H54 (cell line): ENCODE data around the gene ACER3.
"Not testable (repeated sequence)": the region's sequence is repeated elsewhere in the genome, so short reads cannot be mapped to it uniquely, and the experiment has no call there.

Experiments
- DNase-seq: peaks from one replicate; pipeline ENCODE4 v3.0.0; 2011; ENCODE audit warnings: low spot score, mixed read lengths; ENCODE audit not compliant: insufficient read length
- FAIRE-seq: peaks from 3 replicates; lab custom pipeline; 2011; peaks lifted over from hg19 to GRCh38; lab: Jason Lieb, UNC
- POLR2A ChIP-seq: IDR thresholded peaks from 2 replicates; pipeline ENCODE4 v1.6.1; 2011; ENCODE audit warnings: low read depth, mild to moderate bottlenecking, low read length

ACER3 gene

GRCh38 chr11:76872959-76873827 is 12.5 kb downstream of the ACER3 start:
- no peak for TF ChIP-seq POLR2A
- no peak for DNase-seq
- FAIRE-seq, result peak; percentile 30

GRCh38 chr11:76878014-76878413 is 17.3 kb downstream of the ACER3 start:
- FAIRE-seq, result no peak
- no peak for TF ChIP-seq POLR2A

GRCh38 chr11:76880314-76880713 is 19.6 kb downstream of the ACER3 start:
- FAIRE-seq (peak; percentile 20), DNase-seq (no peak)
- TF ChIP-seq POLR2A, result no peak

More at GRCh38 chr11:76878014-76878413, 17.3 kb downstream of the ACER3 start:
- no peak for DNase-seq

- DNase-seq, result no peak
- no peak for FAIRE-seq
- TF ChIP-seq POLR2A, result no peak
Observed at GRCh38 chr11:76880956-76881355, 20.2 kb downstream of the ACER3 start.

- TF ChIP-seq POLR2A, result no peak
- DNase-seq (peak; percentile 15), FAIRE-seq (peak; percentile 95)
Observed at GRCh38 chr11:76885390-76886097, 24.8 kb downstream of the ACER3 start.

- DNase-seq, result no peak
- FAIRE-seq, result no peak
- TF ChIP-seq POLR2A, result no peak
Observed at GRCh38 chr11:76888989-76889388, 28.3 kb downstream of the ACER3 start.

- no peak for FAIRE-seq
- no peak for DNase-seq
- no peak for TF ChIP-seq POLR2A
Observed at GRCh38 chr11:76889411-76889975, 28.8 kb downstream of the ACER3 start.

GRCh38 chr11:76890329-76890728 is 29.6 kb downstream of the ACER3 start:
- DNase-seq (no peak), FAIRE-seq (no peak)
- no peak for TF ChIP-seq POLR2A

- FAIRE-seq (peak; percentile 33), DNase-seq (no peak)
- no peak for TF ChIP-seq POLR2A
Observed at GRCh38 chr11:76891285-76891684, 30.6 kb downstream of the ACER3 start.

GRCh38 chr11:76891793-76892192 is 31.1 kb downstream of the ACER3 start:
- FAIRE-seq, result peak; percentile 38
- no peak for TF ChIP-seq POLR2A
- DNase-seq, result no peak

GRCh38 chr11:76892306-76892705 is 31.6 kb downstream of the ACER3 start:
- DNase-seq (no peak), FAIRE-seq (no peak)
- TF ChIP-seq POLR2A, result no peak

GRCh38 chr11:76897233-76897632 is 36.5 kb downstream of the ACER3 start:
- DNase-seq (no peak), FAIRE-seq (no peak)
- no peak for TF ChIP-seq POLR2A

GRCh38 chr11:76901144-76901543 is 40.4 kb downstream of the ACER3 start:
- TF ChIP-seq POLR2A, result no peak
- DNase-seq, result no peak
- no peak for FAIRE-seq

- FAIRE-seq, DNase-seq: not testable (repeated sequence)
Observed at GRCh38 chr11:76901622-76902021, 40.9 kb downstream of the ACER3 start.
